GM19324 (cell line): ENCODE results near the gene ETV7.

ENCODE experiments used
- ATAC-seq: cut with Tn5 transposase; IDR thresholded peaks from one replicate; pipeline ENCODE4 v1.9.1; 2021; ENCODE audit warnings: mild to moderate bottlenecking, moderate library complexity; ENCODE audit not compliant: unreplicated experiment, low FRiP score

The ETV7 gene

GRCh38 chr6:36386495-36387439 is 702 bp downstream of the ETV7 start:
- peak; percentile 19 for ATAC-seq

GRCh38 chr6:36384095-36384494 is 3.4 kb downstream of the ETV7 start:
- no peak for ATAC-seq

- no peak for ATAC-seq
Observed at GRCh38 chr6:36383606-36384005, 3.9 kb downstream of the ETV7 start.

GRCh38 chr6:36382976-36383375 is 4.5 kb downstream of the ETV7 start:
- no peak for ATAC-seq

- ATAC-seq, result peak; percentile 53
Observed at GRCh38 chr6:36381502-36382389, 5.7 kb downstream of the ETV7 start.

GRCh38 chr6:36380166-36380565 is 7.3 kb downstream of the ETV7 start:
- no peak for ATAC-seq

- no peak for ATAC-seq
Observed at GRCh38 chr6:36378936-36379335, 8.5 kb downstream of the ETV7 start.

- ATAC-seq, result no peak
Observed at GRCh38 chr6:36378243-36378920, 9.1 kb downstream of the ETV7 start.

- no peak for ATAC-seq
Observed at GRCh38 chr6:36377594-36377993, 9.9 kb downstream of the ETV7 start.

- ATAC-seq, result no peak
Observed at GRCh38 chr6:36376742-36377141, 10.7 kb downstream of the ETV7 start.

- ATAC-seq, result no peak
Observed at GRCh38 chr6:36376183-36376582, 11.3 kb downstream of the ETV7 start.

GRCh38 chr6:36375644-36376155 is 11.8 kb downstream of the ETV7 start:
- ATAC-seq, result no peak

GRCh38 chr6:36374972-36375371 is 12.5 kb downstream of the ETV7 start:
- ATAC-seq, result no peak

GRCh38 chr6:36374194-36374593 is 13.3 kb downstream of the ETV7 start:
- ATAC-seq, result no peak

- ATAC-seq, result no peak
Observed at GRCh38 chr6:36373368-36374019, 14.0 kb downstream of the ETV7 start.

- no peak for ATAC-seq
Observed at GRCh38 chr6:36372088-36372487, 15.4 kb downstream of the ETV7 start.

GRCh38 chr6:36371211-36371610 is 16.3 kb downstream of the ETV7 start:
- ATAC-seq, result no peak

GRCh38 chr6:36370638-36371037 is 16.8 kb downstream of the ETV7 start:
- ATAC-seq, result no peak

GRCh38 chr6:36368921-36369865 is 18.3 kb downstream of the ETV7 start:
- ATAC-seq, result no peak
